Nephron (organoid): ENCODE measurements around the gene PKP1.

Source experiments
- H3K27ac Mint-ChIP-seq, 3 experiments: 2 replicates each; pipeline ENCODE4 v1.8.0; 2020; ENCODE audit warnings: mixed read lengths in 3 of 3, mild to moderate bottlenecking in 2 of 3, moderate library complexity in 1 of 3
- H3K27me3 Mint-ChIP-seq: 2 replicates; pipeline ENCODE4 v1.8.0; 2021; ENCODE audit warnings: low read depth, mild to moderate bottlenecking, moderate library complexity, mixed read lengths
- H3K36me3 Mint-ChIP-seq: 2 replicates; pipeline ENCODE4 v1.8.0; 2020; ENCODE audit warnings: low read depth, mixed read lengths
- H3K4me1 Mint-ChIP-seq: 2 replicates; pipeline ENCODE4 v1.8.0; 2020; ENCODE audit warnings: mixed read lengths
- H3K4me3 Mint-ChIP-seq, 3 experiments: 2 replicates each; pipeline ENCODE4 v1.8.0; 2020; ENCODE audit warnings: mild to moderate bottlenecking in 3 of 3, mixed read lengths in 3 of 3, moderate library complexity in 2 of 3
- H3K9me3 Mint-ChIP-seq: 2 replicates; pipeline ENCODE4 v1.8.0; 2020; ENCODE audit warnings: mixed read lengths
- TF ChIP-seq, protein P1 (sequence below), 3 experiments: fragments of 200-600 bp; sonication (generic); IDR thresholded peaks; one replicate each; pipeline ENCODE4 v1.5.0; 2021; ENCODE audit warnings: antibody characterized with exemption in 3 of 3; ENCODE audit not compliant: unreplicated experiment in 3 of 3

The PKP1 gene

DNA sequence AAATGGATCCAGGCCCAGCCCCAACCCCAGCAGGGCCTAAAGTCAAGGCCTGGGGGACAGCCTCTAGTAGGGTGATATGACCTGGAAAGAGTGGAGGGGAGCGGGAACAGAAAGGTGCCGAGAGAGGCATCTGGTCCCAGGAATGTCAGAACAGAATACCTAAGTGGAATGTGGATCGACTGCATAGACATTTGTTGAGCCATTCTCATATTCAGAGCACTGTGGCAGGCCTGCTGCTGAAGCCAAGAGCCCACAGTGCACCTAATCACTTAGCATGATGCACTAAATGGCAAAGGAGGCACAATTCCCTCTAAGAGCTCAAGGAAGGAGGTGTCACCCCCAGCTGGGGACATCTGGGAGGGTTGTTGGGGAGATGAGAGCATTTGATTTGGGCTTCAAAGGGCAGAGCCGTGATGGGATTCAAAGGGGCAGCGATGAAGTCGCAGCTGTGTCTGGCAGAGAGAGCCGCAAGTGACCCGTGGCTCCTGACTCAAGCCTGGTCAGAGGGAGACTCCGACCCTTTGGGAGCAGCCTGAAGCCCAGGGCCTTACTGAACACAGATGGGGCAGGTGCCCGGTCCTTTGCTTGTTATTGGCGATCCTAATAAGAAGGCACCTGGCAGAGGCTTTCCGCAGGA is 8.6 kb upstream of the PKP1 start:
- peaks cover 7% of the 10 kb centered on the region for H3K4me1 Mint-ChIP-seq
- TF ChIP-seq, protein P1, sequence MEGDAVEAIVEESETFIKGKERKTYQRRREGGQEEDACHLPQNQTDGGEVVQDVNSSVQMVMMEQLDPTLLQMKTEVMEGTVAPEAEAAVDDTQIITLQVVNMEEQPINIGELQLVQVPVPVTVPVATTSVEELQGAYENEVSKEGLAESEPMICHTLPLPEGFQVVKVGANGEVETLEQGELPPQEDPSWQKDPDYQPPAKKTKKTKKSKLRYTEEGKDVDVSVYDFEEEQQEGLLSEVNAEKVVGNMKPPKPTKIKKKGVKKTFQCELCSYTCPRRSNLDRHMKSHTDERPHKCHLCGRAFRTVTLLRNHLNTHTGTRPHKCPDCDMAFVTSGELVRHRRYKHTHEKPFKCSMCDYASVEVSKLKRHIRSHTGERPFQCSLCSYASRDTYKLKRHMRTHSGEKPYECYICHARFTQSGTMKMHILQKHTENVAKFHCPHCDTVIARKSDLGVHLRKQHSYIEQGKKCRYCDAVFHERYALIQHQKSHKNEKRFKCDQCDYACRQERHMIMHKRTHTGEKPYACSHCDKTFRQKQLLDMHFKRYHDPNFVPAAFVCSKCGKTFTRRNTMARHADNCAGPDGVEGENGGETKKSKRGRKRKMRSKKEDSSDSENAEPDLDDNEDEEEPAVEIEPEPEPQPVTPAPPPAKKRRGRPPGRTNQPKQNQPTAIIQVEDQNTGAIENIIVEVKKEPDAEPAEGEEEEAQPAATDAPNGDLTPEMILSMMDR (IDR thresholded peaks at IDR 0.05; ENCODE audit: unreplicated experiment in 3 of 3): no peak
- H3K9me3 Mint-ChIP-seq: no peaks in the 10 kb centered on the region
- no peak overlapping the region for H3K27ac Mint-ChIP-seq
- H3K4me3 Mint-ChIP-seq: no peak overlapping the region
- no peaks in the 10 kb centered on the region for H3K36me3 Mint-ChIP-seq
- peaks cover 48% of the 10 kb centered on the region for H3K27me3 Mint-ChIP-seq

DNA sequence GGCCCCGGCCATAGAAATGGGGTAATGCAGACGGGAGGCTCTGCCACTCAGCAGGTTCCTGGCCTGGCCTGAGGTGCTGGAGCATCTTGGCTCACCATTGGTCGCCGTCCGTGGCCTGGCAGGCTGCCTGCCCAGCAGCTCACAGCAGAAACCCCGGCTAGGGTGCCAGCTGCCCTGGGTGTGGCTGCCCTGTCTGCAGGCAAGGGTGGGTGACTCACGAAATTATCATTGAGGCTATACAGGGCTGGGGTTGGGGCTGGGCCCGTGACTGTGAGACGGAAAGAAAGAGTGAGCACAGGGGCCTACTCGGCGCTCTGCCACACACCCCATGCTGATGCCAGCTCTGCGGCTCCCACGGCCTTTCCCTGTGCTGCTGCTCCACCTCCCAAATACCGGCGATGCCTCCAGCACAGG is 8.0 kb upstream of the PKP1 start:
- H3K9me3 Mint-ChIP-seq: no peaks in the 10 kb centered on the region
- H3K4me3 Mint-ChIP-seq: no peak overlapping the region
- no peaks in the 10 kb centered on the region for H3K36me3 Mint-ChIP-seq
- no peak overlapping the region for H3K27ac Mint-ChIP-seq
- TF ChIP-seq, protein P1 (IDR thresholded peaks at IDR 0.05; ENCODE audit: unreplicated experiment in 3 of 3): no peak
- peaks cover 7% of the 10 kb centered on the region for H3K4me1 Mint-ChIP-seq
- H3K27me3 Mint-ChIP-seq: peaks cover 48% of the 10 kb centered on the region

DNA sequence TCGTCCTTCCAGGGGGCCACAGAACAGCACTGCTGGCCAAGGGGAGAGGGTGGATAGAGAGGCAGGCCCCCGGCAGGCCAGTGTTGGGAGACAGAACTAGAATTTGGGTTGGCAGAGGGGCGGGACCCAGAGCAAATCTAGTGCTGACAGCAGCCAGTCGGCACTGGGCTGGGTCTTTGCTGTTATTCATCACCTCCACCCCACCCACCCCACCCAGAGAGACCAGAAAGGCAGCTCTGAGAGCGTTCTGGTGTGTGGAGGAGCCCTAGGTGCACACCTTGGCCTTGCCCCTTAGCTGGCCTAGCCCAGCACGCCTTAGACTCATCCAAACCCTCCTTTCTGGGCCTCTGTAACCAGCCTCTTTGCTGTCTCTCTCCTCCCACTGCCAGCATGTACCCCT is 6.4 kb upstream of the PKP1 start:
- Mint-ChIP-seq H3K27ac (no peak overlapping the region), H3K4me3 (no peak overlapping the region), H3K27me3 (peaks cover 47% of the 10 kb centered on the region), H3K36me3 (no peaks in the 10 kb centered on the region), H3K9me3 (no peaks in the 10 kb centered on the region), H3K4me1 (peaks cover 7% of the 10 kb centered on the region)
- TF ChIP-seq, protein P1 (IDR thresholded peaks at IDR 0.05; ENCODE audit: unreplicated experiment in 3 of 3): no peak

DNA sequence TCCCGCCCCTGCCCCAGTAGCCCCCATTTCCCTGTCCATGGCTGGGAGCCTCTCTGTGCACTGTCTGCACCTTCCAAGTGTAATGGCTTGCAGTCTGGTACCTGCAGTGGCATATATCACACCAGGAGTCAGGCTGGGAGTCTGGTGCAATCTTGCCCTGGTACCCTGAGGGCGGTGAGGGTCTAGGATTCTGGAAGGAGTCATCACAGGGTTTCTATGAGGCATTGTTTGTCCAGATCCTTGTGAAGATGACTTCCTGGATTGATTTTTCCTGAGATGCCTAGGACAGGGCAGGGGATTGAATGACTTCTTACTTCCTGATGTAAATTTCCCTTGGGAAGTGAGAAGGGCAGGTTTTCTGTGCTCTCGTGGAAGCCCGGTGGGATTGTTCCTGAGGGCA is 5.9 kb upstream of the PKP1 start:
- Mint-ChIP-seq H3K36me3 (no peaks in the 10 kb centered on the region), H3K27ac (no peak overlapping the region), H3K27me3 (peaks cover 47% of the 10 kb centered on the region), H3K4me3 (no peak overlapping the region), H3K9me3 (no peaks in the 10 kb centered on the region), H3K4me1 (peaks cover 7% of the 10 kb centered on the region)
- TF ChIP-seq, protein P1 (IDR thresholded peaks at IDR 0.05; ENCODE audit: unreplicated experiment in 3 of 3): no peak

DNA sequence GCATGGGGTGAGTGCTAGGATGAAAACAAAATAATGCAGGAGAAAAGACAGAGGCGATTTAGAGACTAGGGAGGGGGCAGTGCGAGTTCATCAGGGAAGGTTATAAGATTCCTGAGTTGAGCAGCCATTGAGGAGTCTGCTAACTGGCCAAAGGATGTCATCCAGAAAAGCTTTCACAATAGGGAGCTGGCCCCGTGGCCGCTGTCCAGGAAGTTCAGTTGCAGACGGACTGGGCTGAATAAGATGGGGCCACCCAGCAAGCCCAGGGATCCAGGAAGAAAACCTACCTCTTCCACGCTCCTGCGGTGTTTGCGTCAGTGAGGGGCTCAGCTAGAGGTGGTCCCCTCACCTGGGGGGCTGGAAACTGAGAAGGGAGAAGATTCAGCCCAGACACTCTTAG is 4.0 kb upstream of the PKP1 start:
- H3K27ac Mint-ChIP-seq: no peak overlapping the region
- H3K36me3 Mint-ChIP-seq: no peaks in the 10 kb centered on the region
- no peaks in the 10 kb centered on the region for H3K9me3 Mint-ChIP-seq
- H3K27me3 Mint-ChIP-seq: peaks cover 52% of the 10 kb centered on the region
- peaks cover 12% of the 10 kb centered on the region for H3K4me1 Mint-ChIP-seq
- TF ChIP-seq, protein P1 (IDR thresholded peaks at IDR 0.05; ENCODE audit: unreplicated experiment in 3 of 3): no peak
- H3K4me3 Mint-ChIP-seq: no peak overlapping the region

DNA sequence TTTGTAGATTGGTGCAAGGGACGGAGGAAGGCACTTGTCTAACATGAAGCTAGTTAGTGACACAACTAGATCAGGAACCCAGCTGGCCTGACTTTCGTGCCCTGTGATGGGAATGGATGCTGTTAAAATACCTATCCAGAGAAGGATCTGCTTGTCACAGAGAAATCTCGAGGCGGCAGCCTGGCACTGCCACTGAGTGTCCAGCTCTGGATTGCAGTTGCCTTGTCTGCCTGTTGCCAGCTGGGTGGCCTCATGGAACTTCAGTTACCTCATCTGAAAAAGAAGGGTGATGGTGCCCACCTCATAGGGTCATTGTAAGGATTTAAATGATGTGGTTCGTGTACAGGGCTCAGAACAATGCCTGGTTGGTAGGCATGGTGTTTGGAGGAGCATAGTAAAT is 2.4 kb upstream of the PKP1 start:
- TF ChIP-seq, protein P1 (IDR thresholded peaks at IDR 0.05; ENCODE audit: unreplicated experiment in 3 of 3): no peak
- H3K36me3 Mint-ChIP-seq: no peaks in the 10 kb centered on the region
- no peak overlapping the region for H3K4me3 Mint-ChIP-seq
- H3K4me1 Mint-ChIP-seq: peaks cover 19% of the 10 kb centered on the region
- no peak overlapping the region for H3K27ac Mint-ChIP-seq
- no peaks in the 10 kb centered on the region for H3K9me3 Mint-ChIP-seq
- H3K27me3 Mint-ChIP-seq: peaks cover 52% of the 10 kb centered on the region
